ENCODE data around the gene FLT3LG. TPM values are rescaled to one million over a fixed set of nuclear protein-coding genes. Genes with fewer than 3 reads are reported as not detected.
"Not testable (repeated sequence)": the region's sequence is repeated elsewhere in the genome, so short reads cannot be mapped to it uniquely, and the experiment has no call there.

Gene FLT3LG
- total RNA-seq, 1 donor from 2014 or later = 17.7 TPM

GRCh38 chr19:49458567-49458903 lies 15.5 kb upstream of the FLT3LG start:
- H3K27ac Mint-ChIP-seq = no peak overlapping the region
- no peak for DNase-seq

GRCh38 chr19:49459388-49459787 lies 14.6 kb upstream of the FLT3LG start:
- CTCF ChIA-PET = interaction anchor here (0.6 kb wide), 1 partner anchor 15 kb away, joined by 4 read pairs; no protein-coding TSS in a partner anchor
- Mint-ChIP-seq H3K27ac (no peak overlapping the region), H3K4me3 (no peak overlapping the region), H3K27me3 (no peaks in the 10 kb centered on the region), H3K9me3 (no peaks in the 10 kb centered on the region), H3K36me3 (ENCODE audit: low read depth) (peaks cover 48% of the 10 kb centered on the region), H3K4me1 (peaks cover 11% of the 10 kb centered on the region)
- intact Hi-C loops (cut with micrococcal nuclease) = loop anchor here (10.0 kb wide), 2 partner anchors 585 to 735 kb away; partner anchors contain the start of gene PPP1R15A
- POLR2A ChIA-PET = interaction anchor here (0.6 to 0.7 kb wide), 2 partner anchors 11 to 822 kb away, joined by 3 read pairs; no protein-coding TSS in a partner anchor
- no peak for ATAC-seq (ENCODE audit: low read depth)
- DNase-seq = no peak
- TF ChIP-seq CTCF (IDR thresholded peaks at IDR 0.05) = no peak

More at GRCh38 chr19:49458567-49458903, 15.5 kb upstream of the FLT3LG start:
- no peak for ATAC-seq (ENCODE audit: low read depth)
- intact Hi-C loops (cut with micrococcal nuclease) = loop anchor here (10.0 kb wide), 2 partner anchors 584 to 734 kb away; partner anchors contain the start of gene PPP1R15A
- ChIA-PET POLR2A (no interaction called here), CTCF (no interaction called here)
- H3K27me3 Mint-ChIP-seq = no peaks in the 10 kb centered on the region
- H3K36me3 Mint-ChIP-seq (ENCODE audit: low read depth) = peaks cover 48% of the 10 kb centered on the region
- peaks cover 19% of the 10 kb centered on the region for H3K4me1 Mint-ChIP-seq
- no peaks in the 10 kb centered on the region for H3K9me3 Mint-ChIP-seq
- H3K4me3 Mint-ChIP-seq = no peak overlapping the region
- TF ChIP-seq CTCF (IDR thresholded peaks at IDR 0.05) = no peak

DNA sequence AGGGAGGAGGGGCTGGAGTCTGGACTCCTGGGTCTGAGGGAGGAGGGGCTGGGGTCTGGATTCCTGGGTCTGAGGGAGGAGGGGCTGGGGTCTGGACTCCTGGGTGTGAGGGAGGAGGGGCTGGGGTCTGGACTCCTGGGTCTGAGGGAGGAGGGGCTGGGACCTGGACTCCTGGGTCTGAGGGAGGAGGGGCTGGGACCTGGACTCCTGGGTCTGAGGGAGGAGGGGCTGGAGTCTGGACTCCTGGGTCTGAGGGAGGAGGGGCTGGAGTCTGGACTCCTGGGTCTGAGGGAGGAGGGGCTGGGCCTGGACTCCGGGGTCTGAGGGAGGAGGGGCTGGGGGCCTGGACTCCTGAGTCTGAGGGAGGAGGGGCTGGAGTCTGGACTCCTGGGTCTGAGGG lies 12.9 kb upstream of the FLT3LG start:
- H3K27me3 Mint-ChIP-seq; DNase-seq; H3K4me3 Mint-ChIP-seq; intact Hi-C loops (cut with micrococcal nuclease); H3K9me3 Mint-ChIP-seq; ATAC-seq (ENCODE audit: low read depth); CTCF ChIA-PET; H3K4me1 Mint-ChIP-seq; H3K27ac Mint-ChIP-seq: not testable (repeated sequence)
- POLR2A ChIA-PET = interaction anchor here (0.7 kb wide), 1 partner anchor 9 kb away, joined by 3 read pairs; no protein-coding TSS in a partner anchor
- H3K36me3 Mint-ChIP-seq (ENCODE audit: low read depth) = peaks cover 50% of the 10 kb centered on the region

GRCh38 chr19:49461656-49462055 lies 12.4 kb upstream of the FLT3LG start:
- ATAC-seq (ENCODE audit: low read depth) = no peak
- TF ChIP-seq CTCF (IDR thresholded peaks at IDR 0.05) = no peak
- DNase-seq = no peak
- H3K4me3 Mint-ChIP-seq = no peak overlapping the region
- ChIA-PET POLR2A (interaction anchor here (0.7 kb wide), 1 partner anchor 9 kb away, joined by 3 read pairs; no protein-coding TSS in a partner anchor), CTCF (no interaction called here)
- H3K27me3 Mint-ChIP-seq = no peaks in the 10 kb centered on the region
- H3K36me3 Mint-ChIP-seq (ENCODE audit: low read depth) = peaks cover 48% of the 10 kb centered on the region
- H3K27ac Mint-ChIP-seq = no peak overlapping the region
- intact Hi-C loops (cut with micrococcal nuclease) = no loop called here
- H3K4me1 Mint-ChIP-seq = peaks cover 7% of the 10 kb centered on the region
- no peaks in the 10 kb centered on the region for H3K9me3 Mint-ChIP-seq

DNA sequence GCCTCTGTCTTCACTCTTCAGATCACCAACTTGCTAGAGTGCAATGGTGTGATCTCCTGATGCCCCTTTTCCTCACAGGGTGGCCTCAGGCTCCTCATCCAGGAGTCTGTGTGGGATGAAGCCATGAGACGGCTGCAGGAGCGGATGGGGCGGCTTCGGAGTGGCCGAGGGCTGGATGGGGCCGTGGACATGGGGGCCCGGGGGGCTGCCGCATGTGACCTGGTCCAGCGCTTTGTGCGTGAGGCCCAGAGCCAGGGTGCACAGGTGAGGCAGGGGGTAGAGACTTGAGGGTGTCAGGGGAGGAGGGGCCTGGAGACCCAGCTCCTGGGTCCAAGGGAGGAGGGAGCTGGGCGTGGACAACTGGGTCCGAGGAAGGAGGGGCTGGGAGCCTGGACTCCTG lies 11.5 kb upstream of the FLT3LG start:
- H3K4me3 Mint-ChIP-seq = no peak overlapping the region
- H3K36me3 Mint-ChIP-seq (ENCODE audit: low read depth) = peaks cover 40% of the 10 kb centered on the region
- no peak overlapping the region for H3K27ac Mint-ChIP-seq
- no peaks in the 10 kb centered on the region for H3K27me3 Mint-ChIP-seq
- ChIA-PET CTCF (no interaction called here), POLR2A (no interaction called here)
- DNase-seq (no peak), ATAC-seq (ENCODE audit: low read depth) (no peak)
- peaks cover 4% of the 10 kb centered on the region for H3K4me1 Mint-ChIP-seq
- intact Hi-C loops (cut with micrococcal nuclease) = no loop called here
- H3K9me3 Mint-ChIP-seq = no peaks in the 10 kb centered on the region
- TF ChIP-seq CTCF (IDR thresholded peaks at IDR 0.05) = no peak

Data from activated B cell treated with CpG ODN at 0.5 μM for 24 hours (primary cell).